Measurements from ENCODE around the gene ZNF438.

DNA sequence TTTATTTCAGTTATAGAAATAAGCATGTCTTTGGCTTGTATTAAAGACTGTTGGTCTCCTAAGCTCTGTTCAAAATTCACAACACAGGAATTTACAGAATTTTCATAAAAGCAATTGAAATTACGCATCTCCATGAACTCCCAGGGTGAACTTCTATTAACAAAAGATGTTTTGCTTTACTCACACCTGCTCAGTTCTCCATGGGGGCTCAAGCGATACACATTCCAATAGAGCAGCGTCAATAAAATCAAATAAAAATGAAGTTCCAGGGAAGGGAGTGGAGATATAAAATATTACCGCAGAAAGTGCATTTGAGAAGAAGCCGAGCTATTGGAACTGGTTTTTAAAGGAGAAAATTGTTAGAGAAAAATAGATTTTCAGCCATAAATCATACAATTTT, 41.5 kb upstream of the ZNF438 start:
- TF ChIP-seq, protein P1, sequence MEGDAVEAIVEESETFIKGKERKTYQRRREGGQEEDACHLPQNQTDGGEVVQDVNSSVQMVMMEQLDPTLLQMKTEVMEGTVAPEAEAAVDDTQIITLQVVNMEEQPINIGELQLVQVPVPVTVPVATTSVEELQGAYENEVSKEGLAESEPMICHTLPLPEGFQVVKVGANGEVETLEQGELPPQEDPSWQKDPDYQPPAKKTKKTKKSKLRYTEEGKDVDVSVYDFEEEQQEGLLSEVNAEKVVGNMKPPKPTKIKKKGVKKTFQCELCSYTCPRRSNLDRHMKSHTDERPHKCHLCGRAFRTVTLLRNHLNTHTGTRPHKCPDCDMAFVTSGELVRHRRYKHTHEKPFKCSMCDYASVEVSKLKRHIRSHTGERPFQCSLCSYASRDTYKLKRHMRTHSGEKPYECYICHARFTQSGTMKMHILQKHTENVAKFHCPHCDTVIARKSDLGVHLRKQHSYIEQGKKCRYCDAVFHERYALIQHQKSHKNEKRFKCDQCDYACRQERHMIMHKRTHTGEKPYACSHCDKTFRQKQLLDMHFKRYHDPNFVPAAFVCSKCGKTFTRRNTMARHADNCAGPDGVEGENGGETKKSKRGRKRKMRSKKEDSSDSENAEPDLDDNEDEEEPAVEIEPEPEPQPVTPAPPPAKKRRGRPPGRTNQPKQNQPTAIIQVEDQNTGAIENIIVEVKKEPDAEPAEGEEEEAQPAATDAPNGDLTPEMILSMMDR (IDR thresholded peaks at IDR 0.05), result no peak
- no peak for TF ChIP-seq POLR2A (IDR thresholded peaks at IDR 0.05)
